HG03175 (cell line): Measurements from ENCODE around the gene TMEM26.

Experiments used
- ATAC-seq: cut with Tn5 transposase; IDR thresholded peaks from one replicate; pipeline ENCODE4 v1.9.1; 2021; ENCODE audit warnings: mild to moderate bottlenecking, moderate library complexity; ENCODE audit not compliant: unreplicated experiment

TMEM26 gene

DNA sequence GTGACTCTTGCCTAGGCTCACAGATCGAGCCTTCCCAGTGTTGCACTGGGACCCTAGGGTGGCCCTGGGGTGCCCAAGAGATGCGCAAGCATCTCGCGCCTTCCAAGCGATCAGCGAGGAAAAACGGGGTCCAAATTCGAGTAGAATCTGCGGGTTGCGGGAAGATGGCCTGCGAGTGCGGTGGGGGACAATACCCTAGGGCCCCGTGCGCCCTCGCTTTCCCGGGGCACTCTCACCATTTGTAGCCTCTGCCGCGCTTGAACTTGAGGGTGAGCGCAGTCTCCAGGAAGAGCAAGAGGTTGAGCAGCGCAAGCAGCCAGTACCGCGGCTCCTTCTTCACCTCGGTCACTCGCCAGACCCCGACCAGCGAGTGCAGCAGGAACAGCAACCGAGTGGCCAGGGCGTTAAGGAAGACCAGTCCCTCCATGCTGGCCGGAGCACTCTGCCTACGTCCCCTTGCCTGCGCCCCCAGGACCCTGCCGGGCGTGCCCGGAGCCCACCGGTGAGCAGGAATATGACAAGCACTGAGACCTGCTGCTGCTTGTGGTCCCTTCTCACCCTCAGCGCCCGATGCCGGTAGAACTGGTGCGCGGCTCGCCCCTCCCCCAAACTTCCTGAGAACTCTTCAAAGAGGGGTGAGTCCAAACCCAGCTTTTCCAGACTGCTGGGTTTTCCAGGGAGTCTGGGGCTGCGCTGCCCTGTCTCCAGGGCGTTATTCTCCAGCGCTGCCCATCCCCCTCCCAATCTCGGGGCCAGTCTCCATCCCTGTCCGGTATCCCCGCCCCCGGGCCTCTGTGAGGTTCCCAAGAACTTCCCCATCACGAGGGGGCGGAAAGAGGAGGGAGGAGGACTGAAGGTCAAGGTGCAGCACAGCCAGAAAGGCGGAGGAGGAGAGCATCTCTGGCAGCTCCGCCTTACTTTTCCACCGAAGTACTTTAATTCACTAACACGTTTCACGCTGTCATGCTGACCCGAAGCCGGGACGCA is at the start of gene TMEM26:
TSS of gene TMEM26 (minus strand) at position 727 of the 987 bp plus-strand sequence. CDS start at position 427, 300 bp downstream.
- no peak for ATAC-seq

DNA sequence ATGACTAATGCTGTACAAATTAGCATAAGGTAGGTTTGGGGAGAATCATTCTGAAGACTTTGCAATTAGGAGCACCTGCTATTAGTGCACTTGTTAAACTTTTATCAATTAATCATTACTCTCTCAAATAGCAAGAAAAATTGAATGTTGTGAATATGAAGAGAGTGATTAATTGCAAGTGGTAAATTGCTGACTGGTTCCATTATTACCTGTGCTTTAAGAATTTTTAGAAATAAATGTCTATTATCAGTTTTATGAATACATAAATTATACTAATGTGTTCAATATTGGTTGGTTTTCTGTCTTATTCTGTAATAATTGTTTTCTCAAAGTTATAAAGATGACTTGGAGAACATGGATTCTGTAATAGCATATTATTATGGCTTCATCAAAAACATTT is 47.3 kb upstream of the TMEM26 start:
- ATAC-seq = no peak

DNA sequence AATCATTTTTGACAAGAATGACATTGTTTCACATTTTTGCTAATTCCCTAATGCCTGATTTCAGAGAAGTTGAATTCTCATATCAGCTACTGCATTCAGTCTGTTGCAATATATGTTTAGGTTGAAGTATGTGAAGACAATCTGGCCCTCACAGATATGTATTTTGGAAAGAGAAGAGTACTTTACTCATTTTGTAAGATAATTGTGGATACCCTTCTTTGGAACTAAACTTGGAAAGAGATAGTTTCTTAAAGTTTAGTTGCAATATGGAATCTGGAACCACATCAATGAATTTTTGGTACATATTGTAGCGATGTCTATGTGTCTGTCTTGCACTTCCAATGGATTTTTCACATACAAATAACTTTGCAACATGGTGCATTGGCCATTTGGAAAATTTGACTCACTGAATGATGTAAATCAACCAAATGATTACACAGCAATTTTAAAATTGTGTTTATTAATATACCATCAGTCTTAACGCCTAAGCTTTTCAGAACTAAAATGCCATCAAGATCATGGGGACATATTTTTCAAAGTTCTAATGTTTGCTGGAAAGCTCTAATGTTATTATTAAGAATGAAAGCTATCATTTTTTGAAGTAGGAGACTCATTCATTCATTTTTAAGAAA is 39.3 kb upstream of the TMEM26 start:
- no peak for ATAC-seq

DNA sequence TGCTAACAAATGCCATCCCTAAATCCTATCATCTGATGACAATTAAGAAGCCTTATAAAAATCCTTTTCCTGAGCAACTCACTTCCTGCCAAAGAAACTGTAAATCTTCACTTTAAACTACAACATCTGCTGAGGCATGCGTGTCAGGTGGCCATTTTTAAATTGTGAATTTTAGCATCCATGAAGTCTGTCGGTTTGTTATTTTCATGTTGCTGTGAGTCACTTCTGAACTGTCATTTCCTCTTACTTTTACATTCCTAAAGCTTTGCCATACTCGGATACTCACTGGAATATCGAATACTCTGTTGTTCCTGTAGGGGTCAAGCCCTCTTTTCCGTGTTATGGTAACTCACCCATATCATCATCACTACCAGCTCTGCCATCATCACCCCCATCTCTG is 34.3 kb upstream of the TMEM26 start:
- ATAC-seq = no peak

DNA sequence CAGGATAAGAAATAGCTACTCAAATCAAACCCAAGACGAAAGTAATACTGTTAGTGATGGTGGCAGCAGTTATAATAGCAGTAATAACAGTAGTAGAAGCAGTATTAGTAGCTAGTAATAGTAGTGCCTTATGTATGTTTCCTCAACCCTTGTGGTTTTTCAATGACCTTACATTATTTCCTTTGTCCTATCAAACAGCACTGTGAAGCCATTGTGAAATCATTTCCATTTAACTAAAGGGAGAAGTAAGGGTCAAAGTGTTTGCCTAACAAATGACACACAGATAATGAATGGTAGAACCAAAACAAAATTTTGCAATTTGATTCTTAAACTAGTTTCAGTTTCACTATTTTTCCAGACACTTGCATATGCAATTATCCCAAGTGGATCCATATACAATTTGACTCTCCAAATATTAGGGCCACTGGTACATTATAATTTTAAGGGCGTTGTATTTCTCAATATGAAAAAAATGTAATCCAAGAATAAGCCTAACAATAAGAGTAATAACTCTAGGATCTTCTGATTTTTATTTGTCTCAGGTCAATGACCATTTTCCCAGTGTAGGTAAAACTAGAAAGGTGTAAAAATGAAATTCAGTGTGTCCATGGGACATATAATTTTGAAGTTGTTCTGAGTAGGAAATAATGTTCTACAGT is 33.7 kb upstream of the TMEM26 start:
- no peak for ATAC-seq

DNA sequence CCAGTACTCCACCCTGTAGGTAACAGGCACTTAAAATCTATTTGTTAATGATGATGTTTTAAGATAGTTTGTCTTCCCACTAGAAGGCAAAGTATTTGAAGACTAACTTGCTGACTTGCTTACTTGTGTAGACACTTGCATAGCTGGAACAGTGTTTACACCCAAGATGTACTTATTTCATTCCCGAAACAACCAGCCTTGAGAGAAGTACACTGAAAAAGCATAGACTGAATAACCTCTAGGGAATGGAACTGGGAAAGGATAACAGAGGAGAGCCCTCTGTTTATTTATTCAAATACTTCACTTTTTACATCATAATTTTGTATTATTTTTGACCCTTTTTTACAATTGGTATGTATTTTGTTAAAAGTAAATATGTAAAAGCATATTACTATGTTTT is 33.1 kb upstream of the TMEM26 start:
- ATAC-seq = no peak

DNA sequence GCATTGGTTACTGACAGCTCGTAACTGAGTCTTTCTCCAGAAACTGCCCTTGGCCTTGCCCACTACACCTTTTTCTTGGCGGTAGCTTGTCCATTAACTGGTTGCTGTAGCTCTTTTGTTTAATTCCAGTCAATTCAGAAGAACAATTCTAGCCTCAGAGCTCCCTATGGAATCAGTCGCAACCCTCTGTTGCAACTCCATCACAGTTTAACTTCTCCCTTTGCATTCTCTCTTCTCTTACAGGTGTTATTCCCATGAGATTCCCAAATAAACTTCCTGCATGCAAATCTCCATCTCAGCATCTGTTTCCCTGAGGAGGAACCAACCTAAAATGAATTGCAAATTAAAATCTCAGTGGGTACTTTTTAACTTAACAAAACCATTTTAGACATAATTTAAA is 28.4 kb upstream of the TMEM26 start:
- ATAC-seq = no peak

DNA sequence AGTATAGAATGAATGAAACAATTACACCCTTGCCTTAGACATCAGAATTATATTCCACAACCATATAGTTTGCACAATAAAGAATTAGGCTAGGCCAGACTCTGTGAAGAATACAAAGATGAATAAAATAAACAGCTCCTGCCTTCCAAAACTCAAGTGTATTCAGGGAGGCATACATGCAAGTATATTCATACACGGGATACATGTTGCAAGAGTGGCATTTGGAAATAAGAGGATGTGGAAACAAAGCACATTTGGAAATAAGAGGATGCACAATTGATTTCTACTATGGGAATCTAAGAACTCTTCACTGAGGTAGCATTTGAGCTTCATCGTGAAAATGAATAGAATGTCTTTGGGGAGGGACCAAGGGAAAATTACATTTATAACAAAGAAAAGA is 27.0 kb upstream of the TMEM26 start:
- no peak for ATAC-seq

DNA sequence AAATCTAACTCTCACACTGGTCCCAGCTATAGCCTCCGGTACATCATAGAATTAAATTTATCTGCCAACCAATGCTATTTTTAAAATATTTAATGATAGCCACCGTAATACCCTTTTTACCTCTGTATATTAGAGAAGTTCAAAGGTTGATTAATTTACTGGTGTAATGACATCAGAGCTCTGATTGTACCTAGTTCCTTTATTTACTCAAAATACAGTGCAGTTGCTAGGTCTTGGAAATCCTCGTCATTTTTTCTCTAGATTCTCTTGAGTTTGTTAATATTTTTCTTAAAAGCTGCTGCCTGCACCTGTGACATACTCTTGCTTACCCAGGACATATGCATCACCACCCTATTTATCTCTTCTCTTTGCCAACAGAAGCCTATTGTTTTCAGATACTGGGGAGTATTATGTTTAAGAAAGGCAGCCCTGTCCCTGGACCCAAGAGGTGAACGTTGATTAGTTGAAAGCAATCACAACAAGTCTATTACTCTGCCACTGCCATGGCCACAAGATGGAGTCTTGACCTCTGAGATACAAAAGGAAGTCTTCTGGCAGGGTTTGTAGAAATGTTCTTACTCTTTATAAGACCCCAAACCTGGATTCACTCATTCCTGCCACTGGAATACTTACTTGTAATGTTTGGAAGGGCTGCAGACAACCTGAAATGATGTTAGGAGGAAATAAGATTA is 25.6 kb upstream of the TMEM26 start:
- ATAC-seq = no peak

DNA sequence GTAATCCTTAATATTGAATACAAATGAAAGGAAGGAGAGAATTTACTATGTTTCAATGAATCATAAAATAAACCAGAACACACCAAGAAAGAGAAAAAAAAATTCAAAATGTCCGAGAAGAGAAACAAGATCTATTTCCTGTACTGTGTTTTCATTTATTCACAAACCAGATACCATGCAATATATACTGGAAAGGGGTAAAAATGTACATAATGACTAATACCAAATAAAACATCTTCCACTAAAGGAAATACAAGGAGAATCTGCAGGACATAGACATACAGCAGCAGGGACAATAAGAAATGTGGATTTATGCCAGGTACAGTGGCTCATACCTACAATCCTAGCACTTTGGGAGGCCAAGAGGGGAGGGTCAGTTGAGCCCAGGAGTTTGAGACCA is 24.3 kb upstream of the TMEM26 start:
- no peak for ATAC-seq

DNA sequence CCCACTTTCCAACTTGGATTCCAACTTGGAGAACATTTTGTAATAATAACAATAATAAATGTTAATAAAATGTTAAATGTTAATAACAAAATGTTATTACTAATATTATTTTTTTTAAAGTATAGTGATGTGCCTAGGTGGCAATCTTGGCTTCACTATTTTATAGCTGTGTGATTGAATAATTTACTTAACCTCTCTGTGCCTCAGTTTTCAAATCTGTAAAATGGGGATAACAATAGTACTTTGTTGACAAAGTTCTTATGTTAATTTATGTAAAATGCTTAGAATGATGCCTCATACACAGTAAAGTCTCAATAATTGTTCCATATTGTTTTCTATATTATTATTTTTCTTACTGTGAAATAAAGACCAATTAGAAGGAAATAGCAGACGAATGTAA is 23.3 kb upstream of the TMEM26 start:
- ATAC-seq = no peak

DNA sequence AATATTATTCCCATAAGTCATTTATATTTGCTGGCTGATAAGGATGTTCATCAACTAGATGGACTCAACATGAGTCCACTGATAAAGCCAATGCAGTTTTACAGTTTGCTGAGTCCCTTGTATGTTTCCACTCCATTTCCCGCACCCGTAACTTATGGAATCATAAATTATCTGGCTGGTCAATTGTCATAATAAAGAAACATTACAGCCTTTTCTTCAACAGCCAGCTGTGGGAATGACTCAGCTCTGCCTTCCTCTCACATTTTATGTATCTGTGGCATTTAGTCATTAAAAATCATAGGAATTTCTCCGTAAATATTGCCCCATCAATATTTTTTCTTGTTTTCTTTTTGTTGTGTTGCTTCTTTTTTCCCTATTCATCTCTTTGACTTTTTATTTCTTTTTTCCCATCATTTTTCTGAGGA is 22.3 kb upstream of the TMEM26 start:
- no peak for ATAC-seq

DNA sequence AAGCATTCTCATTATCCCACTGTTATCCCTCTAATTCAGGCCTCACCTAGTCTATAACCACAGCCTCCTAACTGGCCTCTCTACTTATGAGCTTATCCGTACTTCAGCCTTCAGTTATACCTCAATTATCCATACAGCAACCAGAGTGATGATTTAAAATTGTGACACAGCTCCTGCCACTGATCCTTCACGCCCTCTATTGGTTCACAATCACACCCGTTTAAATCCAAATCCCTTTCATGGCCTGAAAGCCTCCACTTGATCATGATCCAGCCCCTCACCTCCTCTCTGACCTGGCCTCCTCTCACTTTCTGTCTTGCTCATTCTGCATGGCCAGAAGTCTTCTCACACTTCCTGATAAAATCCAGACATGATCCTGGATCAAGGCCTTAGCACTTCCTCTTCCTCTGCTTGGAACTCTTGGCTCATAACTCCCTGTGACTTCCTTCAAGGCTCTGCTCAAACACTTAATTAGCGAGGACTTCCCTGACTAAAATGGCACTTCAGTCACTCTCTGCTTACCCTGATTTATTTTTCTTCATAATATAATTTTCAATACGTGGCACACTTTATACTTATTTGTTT is 19.0 kb upstream of the TMEM26 start:
- ATAC-seq = no peak

DNA sequence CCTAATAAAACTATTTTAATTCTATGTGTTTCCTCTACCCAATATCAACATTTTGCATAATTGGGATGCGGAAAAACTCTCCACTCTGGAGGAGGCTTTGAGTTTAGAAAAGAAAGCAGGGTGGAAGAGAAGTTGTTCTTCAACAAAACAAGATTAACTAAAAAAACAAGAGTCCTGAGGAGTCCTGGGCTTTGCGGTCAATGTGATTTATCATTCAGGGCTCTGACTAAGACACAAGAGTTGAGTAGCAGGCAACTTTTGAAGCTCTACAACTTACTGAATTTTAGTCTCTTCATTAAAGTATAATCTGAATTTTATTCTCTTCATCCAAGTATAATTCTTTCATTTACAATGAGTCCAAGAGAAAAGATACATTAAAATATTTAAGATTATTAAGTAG is 18.3 kb upstream of the TMEM26 start:
- no peak for ATAC-seq

DNA sequence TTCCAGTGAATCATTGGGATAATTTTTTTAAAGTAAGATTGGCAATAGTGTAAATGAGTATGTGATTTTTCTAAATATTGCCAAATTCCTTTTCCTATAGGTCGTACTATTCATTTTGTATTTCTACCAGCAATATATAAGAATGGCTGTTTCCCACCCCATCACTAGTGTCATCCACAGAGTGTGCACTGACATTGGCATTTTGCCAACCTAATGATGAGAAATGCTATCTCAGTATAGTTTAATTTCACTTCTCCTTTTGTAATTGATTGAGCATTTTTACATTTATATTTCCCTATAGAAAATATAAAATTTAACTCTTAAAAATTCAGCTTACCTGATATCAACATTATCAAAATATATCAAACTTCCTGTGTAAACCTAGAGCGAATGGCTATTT is 17.6 kb upstream of the TMEM26 start:
- ATAC-seq = no peak

DNA sequence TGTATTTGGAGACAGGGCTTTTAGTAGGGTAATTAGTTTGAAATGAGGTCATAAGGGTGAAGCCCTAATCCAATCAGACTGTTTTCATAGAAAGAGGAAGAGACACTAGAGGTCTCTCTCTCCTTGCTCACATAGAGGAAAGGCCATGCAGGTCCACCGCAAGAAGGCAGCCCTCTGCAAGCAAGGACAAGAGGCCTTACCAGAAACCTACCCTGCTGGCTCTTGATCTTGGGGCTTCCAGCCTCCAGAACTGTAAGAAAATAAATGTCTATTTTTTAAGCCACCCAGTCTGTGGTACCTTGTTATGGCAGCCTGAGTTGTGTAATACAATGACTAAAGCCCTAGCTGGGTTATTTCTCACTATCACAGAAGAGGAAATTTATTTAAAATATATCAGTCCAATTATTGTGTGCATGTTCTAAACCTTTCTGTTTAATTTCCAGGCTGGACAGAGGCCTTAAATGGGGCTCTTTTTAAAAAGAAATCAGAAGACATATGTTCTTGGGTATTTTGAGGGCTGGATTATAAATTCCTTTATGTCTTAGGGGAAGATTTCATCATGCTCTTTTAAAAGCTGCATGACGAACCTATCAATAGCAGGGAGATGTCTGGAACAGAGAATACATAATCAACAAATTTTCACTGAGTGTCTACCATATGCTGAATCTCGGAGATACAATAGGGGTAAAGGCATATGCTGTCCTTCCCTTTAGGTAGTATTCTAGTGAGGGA is 12.9 kb upstream of the TMEM26 start:
- ATAC-seq = no peak

DNA sequence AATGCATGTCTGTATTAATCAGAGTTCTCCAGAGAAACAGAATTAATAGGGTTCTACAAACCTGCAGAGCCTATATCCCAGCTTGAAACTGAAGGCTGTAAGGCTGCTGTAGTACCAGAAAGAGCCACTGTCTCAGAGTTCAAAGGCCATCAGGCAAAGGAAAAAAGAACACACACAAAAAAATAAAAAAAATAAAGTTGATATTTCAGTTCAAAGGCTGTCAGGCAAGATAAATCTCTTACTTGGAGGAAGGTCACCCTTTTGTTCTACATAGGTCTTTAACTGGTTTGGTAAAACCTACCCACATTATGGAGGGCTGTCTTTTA is 12.0 kb upstream of the TMEM26 start:
- no peak for ATAC-seq

DNA sequence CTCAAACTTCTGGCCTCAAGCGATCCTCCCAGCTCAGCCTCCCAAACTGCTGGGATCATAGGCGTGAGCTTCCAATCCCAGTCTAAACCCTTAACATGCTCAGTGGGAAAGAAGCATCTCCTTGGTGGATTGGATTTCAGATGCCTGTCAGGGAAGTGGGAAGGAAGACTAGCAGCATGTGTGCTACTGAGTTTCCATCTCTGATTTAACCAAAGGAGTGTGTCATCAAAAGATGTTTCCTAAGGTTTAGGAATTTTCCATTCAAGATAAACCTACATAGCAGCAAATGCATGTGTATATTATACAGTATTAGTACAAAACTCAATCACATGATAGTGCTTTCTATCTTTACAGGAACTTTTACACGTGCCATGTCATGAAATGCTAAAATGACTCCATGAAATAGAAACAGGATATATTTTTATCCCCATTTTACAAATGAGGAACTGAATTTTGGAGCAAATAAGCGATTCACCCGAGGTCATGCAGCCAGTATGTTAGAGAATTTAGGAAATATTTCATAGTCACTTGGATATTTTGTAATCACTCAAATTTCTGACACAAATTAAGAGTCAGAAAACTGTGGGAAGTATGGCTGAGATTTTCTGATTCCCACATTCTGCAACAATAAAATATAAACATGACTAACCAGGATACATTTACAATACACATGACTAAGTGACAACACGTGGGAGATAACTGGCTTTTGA is 11.4 kb upstream of the TMEM26 start:
- ATAC-seq = no peak

DNA sequence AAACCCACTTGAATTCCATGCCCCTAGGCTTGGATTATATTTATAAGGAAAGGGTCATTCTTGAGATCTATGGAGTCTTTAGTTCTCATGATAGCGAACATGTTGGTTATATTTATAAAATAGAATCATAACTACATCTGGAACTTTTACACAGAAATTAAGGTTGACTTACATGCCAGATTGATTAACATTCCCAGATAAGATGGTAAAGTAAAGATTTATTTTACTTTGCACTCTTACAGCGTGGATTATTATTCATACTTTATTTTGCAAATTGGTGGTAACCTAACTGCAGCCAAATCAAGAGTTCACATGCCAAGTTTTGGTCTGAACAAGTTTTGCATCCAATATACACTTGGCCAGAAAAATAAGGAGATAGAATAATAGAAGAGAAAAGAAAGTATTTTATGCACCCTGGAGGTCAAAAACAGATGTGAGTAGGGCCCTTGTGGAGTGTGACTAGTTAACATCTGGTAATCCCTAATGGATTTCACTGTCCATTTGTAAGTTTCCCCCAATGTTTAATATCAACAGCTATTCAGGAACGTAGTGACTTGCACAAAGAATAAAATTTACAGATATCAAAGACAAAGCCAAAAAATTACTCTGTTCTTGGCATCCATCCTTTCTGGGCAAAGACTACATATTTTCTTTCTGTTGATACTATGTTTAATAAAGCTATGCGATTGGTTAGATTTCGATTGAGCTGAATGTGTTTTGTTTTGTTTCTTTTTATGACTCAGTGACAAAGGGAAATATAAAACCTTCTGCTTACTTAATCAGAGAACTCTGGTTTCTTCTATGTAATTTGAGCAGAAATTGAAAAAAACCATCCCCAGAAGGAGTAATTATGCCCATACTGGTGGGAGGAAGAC is 10.1 kb upstream of the TMEM26 start:
- no peak for ATAC-seq
